ENCODE data around the gene ADD3. TPM values are rescaled to one million over a fixed set of nuclear protein-coding genes. Genes with fewer than 3 reads are reported as not detected.
A peak's percentile ranks its signal among the peaks of the same experiment; 100 is the strongest.

ADD3 gene
- total and polyA plus RNA-seq, 2 donors (not counting 3 experiments of a cell fraction or from before 2014, with no cell fraction given), result 14.9 to 55.2 TPM

GRCh38 chr10:110032801-110033700 is 25.3 kb downstream of the ADD3 start:
- POLR2A ChIA-PET, result no interaction called here

More at GRCh38 chr10:110032801-110033700, 25.3 kb downstream of the ADD3 start:
- no peak overlapping the region for H3K9ac ChIP-seq (replicated peaks; ENCODE audit: extremely low read depth, insufficient read depth, low read length)
- H3K79me2 ChIP-seq (ENCODE audit: control insufficient read depth, insufficient read depth, low read length), result no peaks in the 10 kb centered on the region
- H4K20me1 ChIP-seq (replicated peaks; ENCODE audit: control insufficient read depth, extremely low read depth, insufficient read depth, low read length), result no peaks in the 10 kb centered on the region
- no peak overlapping the region for H3K4me2 ChIP-seq (ENCODE audit: insufficient read depth, low read length)
- no peaks in the 10 kb centered on the region for H3K9me1 ChIP-seq (replicated peaks; ENCODE audit: control insufficient read depth, extremely low read depth, insufficient read depth, low read length)
- CTCF ChIA-PET, result interaction anchor here (1.2 to 2.6 kb wide), 3 partner anchors 20 to 149 kb away, joined by 3 to 12 read pairs (median 9); no protein-coding TSS in a partner anchor
- H3K27ac ChIP-seq (ENCODE audit: insufficient read depth, low read depth, low read length), result no peak overlapping the region
- no peaks in the 10 kb centered on the region for H3K9me3 ChIP-seq (replicated peaks; ENCODE audit: control insufficient read depth, insufficient read depth, low read length)
- no peak overlapping the region for H2AFZ ChIP-seq (ENCODE audit: low read depth, low read length)
- no TSS peak for BruUV-seq (replicated peaks)
- H3K36me3 ChIP-seq (ENCODE audit: control insufficient read depth in 2 of 2, extremely low read depth in 1 of 2, insufficient read depth in 2 of 2, low read length in 2 of 2), result no peaks in the 10 kb centered on the region
- TF ChIP-seq GATA2 (IDR thresholded peaks at IDR 0.05; ENCODE audit: insufficient read depth, insufficient read length, low read depth, low read length), result no peak
- TF ChIP-seq FOS (IDR thresholded peaks at IDR 0.05; ENCODE audit: borderline replicate concordance, insufficient read depth, low read length), result no peak
- TF ChIP-seq JUN (IDR thresholded peaks at IDR 0.05; ENCODE audit: borderline replicate concordance, insufficient read depth, insufficient read length, low read depth), result no peak
- no peak for TF ChIP-seq MAX (IDR thresholded peaks at IDR 0.05; ENCODE audit: insufficient read depth, insufficient read length)
- no peak for TF ChIP-seq POLR2AphosphoS5 (IDR thresholded peaks at IDR 0.05; ENCODE audit: insufficient read depth, low read depth, low read length)
- no peak for TF ChIP-seq CTCF (IDR thresholded peaks at IDR 0.05; ENCODE audit: extremely low read depth in 1 of 2, insufficient read depth in 1 of 2, low read depth in 1 of 2, low read length in 2 of 2)
- no peak for TF ChIP-seq EZH2 (IDR thresholded peaks at IDR 0.05; ENCODE audit: borderline replicate concordance, low read depth, low read length, severe bottlenecking)
- TF ChIP-seq MYC (IDR thresholded peaks at IDR 0.05; ENCODE audit: low read depth, low read length), result no peak
- no peak for TF ChIP-seq POLR2A (IDR thresholded peaks at IDR 0.05; ENCODE audit: low read depth, low read length)
- no peaks in the 10 kb centered on the region for H3K27me3 ChIP-seq (ENCODE audit: control insufficient read depth in 2 of 2, insufficient read depth in 2 of 2, low read length in 2 of 2)
- H3K4me1 ChIP-seq (ENCODE audit: control insufficient read depth, extremely low read depth, insufficient read depth, low read length), result peaks cover 21% of the 10 kb centered on the region
- no peak overlapping the region for H3K4me3 ChIP-seq (replicated peaks in 1 of 3; ENCODE audit: insufficient read depth in 1 of 3, low read depth in 1 of 3, low read length in 3 of 3)
- dilution Hi-C loops (cut with MboI; ENCODE audit: extremely low pct_ligation_motif_present, low sequenced_read_pairs), result no loop called here
- intact Hi-C loops (cut with micrococcal nuclease), result no loop called here
- DNase-seq (ENCODE audit: low read depth, low spot score) (peak; percentile 39), FAIRE-seq (no peak)
